Hepatic stellate cell (primary cell): ENCODE measurements around the gene TUBB4A.
A peak's percentile ranks its signal among the peaks of the same experiment; 100 is the strongest.

Experiments used
- DNase-seq: peaks from one replicate; pipeline ENCODE4 v3.0.0; 2011; ENCODE audit warnings: low spot score

Gene TUBB4A

GRCh38 chr19:6466526-6467248 lies 35.4 kb downstream of the TUBB4A start:
- no peak for DNase-seq

- no peak for DNase-seq
Observed at GRCh38 chr19:6465663-6466062, 36.4 kb downstream of the TUBB4A start.

- DNase-seq: no peak
Observed at GRCh38 chr19:6465006-6465405, 37.1 kb downstream of the TUBB4A start.

- no peak for DNase-seq
Observed at GRCh38 chr19:6464070-6464873, 37.8 kb downstream of the TUBB4A start, which contains the start of gene CRB3. CRB3 (plus strand) TSS chr19:6464271; CDS start chr19:6464702, 431 bp downstream.

- peak; percentile 98 for DNase-seq
Observed at GRCh38 chr19:6460099-6460884, 41.8 kb downstream of the TUBB4A start.

GRCh38 chr19:6459262-6460098 lies 42.6 kb downstream of the TUBB4A start, which contains the start of gene SLC25A23:
SLC25A23 (minus strand) TSS chr19:6459792; CDS start chr19:6459628, 164 bp downstream.
- peak; percentile 84 for DNase-seq

GRCh38 chr19:6458695-6459261 lies 43.3 kb downstream of the TUBB4A start:
- no peak for DNase-seq

GRCh38 chr19:6457958-6458694 lies 44.0 kb downstream of the TUBB4A start:
- peak; percentile 55 for DNase-seq

GRCh38 chr19:6455924-6456323 lies 46.2 kb downstream of the TUBB4A start:
- DNase-seq: no peak

- DNase-seq: no peak
Observed at GRCh38 chr19:6453951-6454565, 48.1 kb downstream of the TUBB4A start.

- DNase-seq: no peak
Observed at GRCh38 chr19:6452899-6453298, 49.2 kb downstream of the TUBB4A start.

- DNase-seq: no peak
Observed at GRCh38 chr19:6452223-6452614, 49.9 kb downstream of the TUBB4A start.

- DNase-seq: no peak
Observed at GRCh38 chr19:6451583-6452222, 50.4 kb downstream of the TUBB4A start.

- no peak for DNase-seq
Observed at GRCh38 chr19:6450166-6450565, 51.9 kb downstream of the TUBB4A start.

GRCh38 chr19:6448045-6448444 lies 54.1 kb downstream of the TUBB4A start:
- DNase-seq: no peak

GRCh38 chr19:6446452-6446851 lies 55.7 kb downstream of the TUBB4A start:
- DNase-seq: no peak
